ENCODE data around the gene ALG1. TPM values are rescaled to one million over a fixed set of nuclear protein-coding genes. Genes with fewer than 3 reads are reported as not detected.
"Not testable (repeated sequence)": the region's sequence is repeated elsewhere in the genome, so short reads cannot be mapped to it uniquely, and the experiment has no call there.

The ALG1 gene
- total RNA-seq, 2 donors from 2014 or later: 15.0 to 16.7 TPM

DNA sequence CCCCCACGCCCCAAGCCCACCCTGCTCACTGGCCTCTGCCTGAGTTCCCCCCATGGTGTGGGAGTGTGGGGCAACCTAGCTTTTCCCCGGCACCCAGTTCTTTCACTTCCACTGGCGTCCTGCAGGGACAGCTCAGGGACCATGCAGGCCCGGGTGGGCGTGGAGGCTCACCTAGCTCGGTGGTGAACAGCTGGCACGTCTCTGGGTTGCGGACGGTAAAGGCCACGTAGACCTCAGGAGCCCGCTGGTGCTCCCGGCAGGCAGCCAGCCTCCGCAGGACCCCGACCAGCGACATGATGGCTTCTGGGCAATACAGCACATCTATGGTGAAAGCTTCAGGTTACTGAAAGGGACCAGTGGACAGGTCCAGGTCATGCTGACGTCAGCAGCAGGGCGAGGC lies 17.3 kb downstream of the ALG1 start:
- not testable (repeated sequence) for H3K4me3 Mint-ChIP-seq; H3K27me3 Mint-ChIP-seq (ENCODE audit: low read depth); ATAC-seq (replicated peaks in 1 of 2); H3K9me3 Mint-ChIP-seq; H3K36me3 Mint-ChIP-seq (ENCODE audit: insufficient read depth in 2 of 2); H3K27ac Mint-ChIP-seq; DNase-seq
- peaks cover 12% of the 10 kb centered on the region for H3K4me1 Mint-ChIP-seq (ENCODE audit: low read depth)

DNA sequence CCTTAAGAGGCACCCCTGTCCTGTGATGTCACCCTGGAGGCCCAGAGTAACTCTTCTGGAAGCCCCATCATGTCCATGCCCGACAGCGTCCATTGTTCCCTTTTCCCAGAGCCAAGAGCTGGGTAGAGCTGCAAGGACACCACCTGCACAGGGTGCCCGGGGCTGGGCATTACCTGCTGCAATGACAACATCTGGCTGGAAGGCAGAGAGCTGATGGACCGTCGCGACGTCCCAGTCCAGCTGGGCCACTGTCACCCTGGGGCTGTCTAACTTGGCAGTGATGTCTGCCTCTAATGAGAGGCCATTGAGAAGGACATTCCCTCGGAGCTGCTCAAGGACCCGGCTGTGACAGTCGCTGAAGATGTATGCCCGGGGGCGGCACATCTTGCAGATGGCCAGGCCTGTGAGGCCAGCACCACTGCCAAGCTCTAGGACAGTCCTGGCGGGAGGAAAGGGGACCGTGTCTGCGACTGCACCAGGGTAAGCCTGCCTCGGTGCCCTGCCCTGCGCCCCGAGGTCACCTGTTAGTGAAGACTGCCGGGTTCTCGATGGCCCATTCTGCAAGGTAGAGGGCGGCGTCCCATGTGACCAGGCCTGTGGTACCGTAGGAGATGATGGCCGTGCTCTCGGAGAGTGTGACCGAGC lies 18.4 kb downstream of the ALG1 start:
- H3K36me3 Mint-ChIP-seq (ENCODE audit: insufficient read depth in 2 of 2); ATAC-seq (replicated peaks in 1 of 2); H3K4me3 Mint-ChIP-seq; H3K27ac Mint-ChIP-seq; H3K27me3 Mint-ChIP-seq (ENCODE audit: low read depth); DNase-seq; H3K9me3 Mint-ChIP-seq: not testable (repeated sequence)
- peaks cover 14% of the 10 kb centered on the region for H3K4me1 Mint-ChIP-seq (ENCODE audit: low read depth)

DNA sequence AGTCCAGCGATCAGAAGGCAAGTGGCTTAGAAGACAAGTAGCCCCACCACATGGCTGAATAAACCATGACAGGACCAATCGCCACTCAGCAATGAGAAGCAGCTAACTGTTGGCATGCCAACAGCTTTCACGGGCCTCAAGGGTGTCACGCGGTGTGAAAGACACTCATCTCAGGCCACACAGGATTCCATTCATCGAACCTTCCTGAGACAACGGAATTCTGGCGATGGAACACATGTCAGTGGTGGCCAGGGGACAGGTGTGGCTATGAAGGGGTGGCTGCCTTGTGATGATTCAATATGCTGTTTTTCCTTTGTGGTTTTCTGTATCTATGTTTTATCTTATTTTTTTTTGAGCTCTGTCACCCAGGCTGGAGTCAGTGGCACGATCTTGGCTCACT lies 18.9 kb downstream of the ALG1 start:
- H3K27me3 Mint-ChIP-seq (ENCODE audit: low read depth); DNase-seq; H3K4me3 Mint-ChIP-seq; H3K27ac Mint-ChIP-seq; H3K9me3 Mint-ChIP-seq; ATAC-seq (replicated peaks in 1 of 2); H3K36me3 Mint-ChIP-seq (ENCODE audit: insufficient read depth in 2 of 2): not testable (repeated sequence)
- peaks cover 18% of the 10 kb centered on the region for H3K4me1 Mint-ChIP-seq (ENCODE audit: low read depth)

DNA sequence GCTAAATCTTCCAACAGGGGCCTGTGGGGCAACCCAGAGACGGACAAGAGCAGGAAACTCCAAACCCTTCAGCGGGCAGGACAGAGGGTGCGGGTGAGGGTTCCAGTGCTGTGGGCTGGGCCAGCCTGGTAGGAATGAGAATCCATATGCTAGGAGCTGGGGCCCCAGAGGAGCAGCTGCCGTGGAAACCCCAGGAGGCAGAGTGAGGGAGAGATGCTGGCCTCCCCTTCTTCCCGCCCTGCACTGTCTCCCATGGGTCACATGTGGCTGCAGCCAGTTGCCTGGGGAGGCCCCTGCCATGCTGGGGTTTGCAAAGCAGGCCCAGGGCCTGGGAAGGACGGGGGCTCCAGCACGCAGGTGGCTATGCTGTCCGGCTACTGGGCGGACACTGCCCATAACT lies 21.4 kb downstream of the ALG1 start:
- not testable (repeated sequence) for H3K27me3 Mint-ChIP-seq (ENCODE audit: low read depth); H3K9me3 Mint-ChIP-seq; H3K36me3 Mint-ChIP-seq (ENCODE audit: insufficient read depth in 2 of 2); H3K4me3 Mint-ChIP-seq; DNase-seq; ATAC-seq (replicated peaks in 1 of 2); H3K27ac Mint-ChIP-seq
- H3K4me1 Mint-ChIP-seq (ENCODE audit: low read depth): peaks cover 31% of the 10 kb centered on the region

DNA sequence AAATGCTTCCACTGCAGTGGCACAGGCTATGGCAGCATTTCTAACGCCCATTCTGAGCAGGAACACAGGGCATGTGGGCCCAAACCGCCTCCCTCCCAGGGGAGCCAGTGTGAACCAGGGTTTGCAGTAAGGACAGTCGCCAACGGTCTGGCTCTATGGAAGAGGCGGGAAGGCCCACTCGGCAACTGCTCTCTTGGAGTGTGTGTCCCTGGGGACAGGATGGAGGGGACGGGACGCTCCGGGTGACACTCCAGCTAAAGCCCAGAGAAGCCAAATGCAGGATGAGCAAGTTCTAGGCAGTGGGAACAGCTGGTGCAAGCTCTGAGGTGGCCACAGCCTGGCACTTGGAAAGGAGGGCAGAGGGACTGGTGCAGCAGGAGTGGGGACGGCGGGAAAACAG lies 22.1 kb downstream of the ALG1 start:
- not testable (repeated sequence) for H3K9me3 Mint-ChIP-seq; ATAC-seq (replicated peaks in 1 of 2); H3K27me3 Mint-ChIP-seq (ENCODE audit: low read depth); H3K27ac Mint-ChIP-seq; DNase-seq; H3K4me3 Mint-ChIP-seq; H3K36me3 Mint-ChIP-seq (ENCODE audit: insufficient read depth in 2 of 2)
- peaks cover 33% of the 10 kb centered on the region for H3K4me1 Mint-ChIP-seq (ENCODE audit: low read depth)

DNA sequence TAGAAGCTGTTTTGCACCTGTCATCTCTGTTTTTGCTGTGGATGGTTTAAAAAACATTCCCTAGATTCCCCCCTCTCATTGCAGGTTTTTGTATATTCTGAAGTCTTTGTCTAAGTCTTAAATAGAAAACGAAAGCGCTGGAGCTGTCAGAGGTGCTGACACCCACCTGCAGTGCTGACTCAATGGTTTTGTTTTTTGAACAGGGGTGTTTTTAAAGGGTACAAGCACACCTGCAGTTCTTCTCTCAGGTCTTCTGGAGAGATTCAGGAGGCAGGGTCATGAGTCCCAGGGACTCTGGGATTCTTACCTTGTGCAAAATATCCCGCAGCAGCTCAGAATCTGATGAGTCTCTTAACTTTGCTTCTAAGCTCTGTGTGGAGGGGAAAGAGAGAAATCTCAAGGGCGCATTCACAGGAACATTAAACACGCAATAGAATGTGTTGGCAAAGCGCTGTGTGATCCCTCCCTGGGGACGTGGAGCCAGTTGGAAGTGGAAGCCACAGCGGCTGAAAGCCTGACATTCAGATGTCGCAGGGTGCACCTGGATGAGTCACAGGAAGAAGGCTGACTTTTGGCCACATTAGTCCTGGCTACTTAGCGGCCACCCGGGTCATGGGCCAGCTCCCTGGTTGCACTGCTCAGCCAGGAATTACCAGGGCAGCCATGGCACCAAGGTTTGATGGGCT lies 23.6 kb downstream of the ALG1 start:
- DNase-seq: not testable (repeated sequence)

DNA sequence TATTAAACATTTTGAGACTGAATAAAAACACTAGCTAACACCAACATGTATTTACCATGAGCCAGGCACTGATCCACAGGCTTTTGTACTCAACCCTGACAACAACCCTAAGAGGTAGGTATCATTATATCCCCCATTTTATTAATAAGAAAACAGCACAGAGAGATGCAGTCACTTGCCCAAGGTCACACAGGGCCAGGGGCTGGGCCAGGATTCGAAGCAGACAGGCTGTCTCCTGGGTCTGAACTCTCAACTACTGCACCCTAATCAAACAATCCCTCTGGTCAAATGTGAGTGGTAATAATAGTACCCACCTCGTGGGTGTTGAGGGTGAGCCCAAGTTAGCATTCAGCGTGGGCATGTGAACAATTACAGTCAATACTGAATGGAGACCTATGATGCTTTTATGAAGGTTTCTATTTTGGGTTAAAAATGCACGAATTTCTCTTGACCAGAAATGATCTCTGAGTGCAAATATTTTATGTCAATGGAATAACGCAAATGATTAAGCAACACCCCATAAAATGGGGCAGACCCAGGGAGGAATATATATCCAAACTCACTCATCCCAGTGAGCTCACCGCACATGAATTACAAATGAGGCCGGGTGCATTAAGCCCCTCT lies 24.9 kb downstream of the ALG1 start:
- H3K9me3 Mint-ChIP-seq; DNase-seq; ATAC-seq (replicated peaks in 1 of 2); H3K27me3 Mint-ChIP-seq (ENCODE audit: low read depth); H3K36me3 Mint-ChIP-seq (ENCODE audit: insufficient read depth in 2 of 2): not testable (repeated sequence)
- Mint-ChIP-seq H3K4me3 (peak overlapping the region; percentile 91 to 95), H3K4me1 (ENCODE audit: low read depth) (peaks cover 31% of the 10 kb centered on the region), H3K27ac (peak overlapping the region; percentile 85)

More for the DNA sequence above, 23.6 kb downstream of the ALG1 start:
- peaks cover 35% of the 10 kb centered on the region for H3K4me1 Mint-ChIP-seq (ENCODE audit: low read depth)
- H3K27ac Mint-ChIP-seq; H3K27me3 Mint-ChIP-seq (ENCODE audit: low read depth); H3K9me3 Mint-ChIP-seq; H3K4me3 Mint-ChIP-seq; H3K36me3 Mint-ChIP-seq (ENCODE audit: insufficient read depth in 2 of 2); ATAC-seq (replicated peaks in 1 of 2): not testable (repeated sequence)

DNA sequence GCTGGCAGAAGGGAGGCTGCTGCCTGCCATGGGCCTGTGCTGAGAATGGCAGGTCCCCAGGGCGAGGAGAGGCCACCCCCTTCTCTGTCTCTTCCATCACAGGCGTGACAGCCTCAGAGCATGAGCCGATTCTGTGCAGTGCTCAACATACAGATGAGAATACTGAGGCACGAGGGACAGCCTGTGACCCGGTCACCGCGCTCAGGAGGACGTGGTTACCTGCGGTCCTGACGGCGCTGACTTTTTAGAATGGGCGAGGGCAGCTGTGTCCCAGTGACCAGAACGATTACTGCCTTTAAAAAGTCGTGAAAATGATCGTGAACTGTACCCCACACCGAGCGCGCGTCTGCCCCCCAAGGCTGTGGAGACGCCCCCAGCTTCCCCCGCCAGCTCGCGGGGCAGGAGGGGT lies 25.4 kb downstream of the ALG1 start:
- H3K27ac Mint-ChIP-seq: peak overlapping the region; percentile 85
- not testable (repeated sequence) for H3K9me3 Mint-ChIP-seq; ATAC-seq (replicated peaks in 1 of 2); H3K36me3 Mint-ChIP-seq (ENCODE audit: insufficient read depth in 2 of 2); H3K27me3 Mint-ChIP-seq (ENCODE audit: low read depth)
- peaks cover 27% of the 10 kb centered on the region for H3K4me1 Mint-ChIP-seq (ENCODE audit: low read depth)
- peak; percentile 34 to 42 for DNase-seq
- peak overlapping the region; percentile 91 to 95 for H3K4me3 Mint-ChIP-seq

DNA sequence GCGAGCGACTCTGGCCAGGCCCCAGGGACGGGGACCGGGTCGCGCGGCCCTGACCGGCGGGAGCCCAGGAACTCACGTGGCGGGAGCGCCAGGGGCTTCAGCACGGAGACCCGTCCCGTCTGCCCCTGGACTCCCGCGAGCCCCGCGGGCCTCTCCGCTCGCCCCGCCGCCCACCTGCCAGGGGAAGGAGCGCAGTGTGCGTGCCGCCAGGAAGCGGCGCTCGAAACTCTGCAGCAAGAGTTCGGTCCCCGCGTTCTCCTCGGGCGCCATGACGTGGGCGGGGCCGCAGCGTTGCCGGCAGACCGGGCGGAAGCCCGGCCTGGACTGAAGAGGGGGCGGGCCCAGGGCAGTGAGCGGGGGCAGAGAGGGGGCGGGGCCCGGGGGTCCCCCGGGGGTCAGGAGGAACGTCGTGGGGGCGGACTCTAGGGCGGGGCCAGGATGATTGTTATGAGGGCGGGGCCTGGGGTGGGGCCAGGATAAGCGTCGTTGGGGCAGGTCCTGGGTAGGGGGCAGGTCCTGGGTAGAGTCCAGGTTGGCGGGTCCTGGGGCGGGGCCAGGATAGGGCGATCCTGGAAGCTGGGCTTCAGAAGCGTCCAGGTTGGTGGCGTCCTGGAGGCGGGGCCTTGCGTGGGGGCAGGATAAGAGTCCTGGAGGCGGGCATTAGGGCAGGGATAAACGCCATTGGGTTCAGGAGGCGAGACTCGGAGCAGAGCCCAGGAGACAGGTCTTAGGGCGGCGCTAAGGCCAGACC lies 26.0 kb downstream of the ALG1 start, which contains the start of gene EEF2KMT:
Gene EEF2KMT (minus strand): TSS at position 326 of the 751 bp plus-strand sequence. CDS start 56 bp downstream, at position 270.
- H3K4me3 Mint-ChIP-seq: peak within 1 kb of the TSS; percentile 91 to 95
- H3K36me3 Mint-ChIP-seq (ENCODE audit: insufficient read depth in 2 of 2); H3K27me3 Mint-ChIP-seq (ENCODE audit: low read depth); H3K9me3 Mint-ChIP-seq: not testable (repeated sequence)
- peak within 1 kb of the TSS; percentile 94 for H3K27ac Mint-ChIP-seq
- DNase-seq (peak; percentile 90 to 92), ATAC-seq (replicated peaks in 1 of 2) (peak; percentile 99)
- H3K4me1 Mint-ChIP-seq (ENCODE audit: low read depth): peaks cover 23% of the 10 kb centered on the region

DNA sequence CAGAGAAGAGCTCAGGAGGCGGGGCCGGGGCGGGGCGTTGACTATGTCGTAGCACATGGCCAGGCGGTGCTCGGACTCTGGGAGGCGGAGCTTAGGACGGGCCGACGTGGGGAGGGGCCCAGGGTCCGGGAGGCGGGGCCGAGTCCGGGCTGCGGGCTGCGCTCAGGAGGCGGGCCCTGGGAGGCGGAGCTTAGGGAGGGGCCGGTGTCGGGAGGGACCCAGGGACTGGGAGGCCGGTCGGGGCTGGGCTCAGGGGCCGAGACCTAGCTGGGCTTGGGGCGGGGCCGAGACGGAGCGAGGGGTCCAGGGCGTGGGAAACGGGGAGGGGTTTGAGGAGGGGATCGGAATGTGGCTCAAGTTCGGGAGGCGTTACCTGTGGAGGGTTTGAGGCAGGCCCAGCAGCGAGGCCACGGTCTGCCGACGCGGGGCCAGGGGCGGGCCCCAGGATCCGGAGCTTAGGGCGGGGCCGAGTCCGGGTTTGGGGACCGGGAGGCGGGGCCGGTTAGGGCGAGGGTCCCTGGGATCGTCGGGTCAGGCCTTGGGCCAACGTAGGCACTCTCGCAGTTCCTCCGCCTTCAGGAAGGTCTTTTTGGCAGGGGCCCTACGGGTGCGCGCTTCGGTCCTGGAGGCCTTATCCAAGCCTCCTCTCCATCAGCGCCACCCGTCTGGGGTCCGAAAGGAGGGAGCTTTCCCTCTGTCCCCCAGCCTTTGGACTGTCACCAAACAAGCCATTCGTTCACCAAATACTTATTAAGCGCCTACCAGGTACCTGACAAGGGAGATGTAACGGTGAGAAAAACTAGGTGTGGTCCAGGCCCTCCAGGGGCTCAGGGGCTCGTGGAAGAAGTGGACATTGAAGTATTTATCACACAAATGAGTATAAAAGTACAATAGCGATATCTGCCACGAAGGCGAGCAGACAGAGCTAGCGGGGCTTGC lies 26.8 kb downstream of the ALG1 start:
- not testable (repeated sequence) for H3K36me3 Mint-ChIP-seq (ENCODE audit: insufficient read depth in 2 of 2); H3K27me3 Mint-ChIP-seq (ENCODE audit: low read depth); H3K9me3 Mint-ChIP-seq
- DNase-seq: peak; percentile 97 to 98
- Mint-ChIP-seq H3K4me1 (ENCODE audit: low read depth) (peaks cover 23% of the 10 kb centered on the region), H3K27ac (peak overlapping the region; percentile 94), H3K4me3 (peak overlapping the region; percentile 91 to 95)
- ATAC-seq (replicated peaks in 1 of 2): peak in 1 of 2 donors; percentile 74

DNA sequence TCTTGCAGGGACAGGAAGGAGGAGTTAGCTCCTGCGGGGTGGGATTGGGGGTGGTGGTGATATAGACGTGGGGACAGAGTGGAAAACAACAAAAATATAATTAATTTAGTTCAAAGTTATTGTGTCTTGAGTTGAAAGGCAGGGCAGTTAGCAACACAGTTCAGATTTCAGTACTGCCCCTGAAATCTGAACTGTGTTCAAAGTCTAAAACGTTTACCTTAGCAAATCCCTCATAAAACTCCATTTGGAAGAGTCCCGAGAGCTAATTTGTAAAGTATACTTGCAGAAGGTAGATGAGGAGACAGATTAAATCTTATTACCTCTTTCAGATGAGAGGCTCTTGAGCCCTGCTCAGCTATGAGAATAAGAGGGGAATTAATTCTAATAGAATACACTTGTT lies 27.5 kb downstream of the ALG1 start:
- Mint-ChIP-seq H3K4me3 (peak overlapping the region; percentile 87 to 91), H3K4me1 (ENCODE audit: low read depth) (peaks cover 23% of the 10 kb centered on the region)
- H3K36me3 Mint-ChIP-seq (ENCODE audit: insufficient read depth in 2 of 2); DNase-seq; H3K9me3 Mint-ChIP-seq; ATAC-seq (replicated peaks in 1 of 2); H3K27me3 Mint-ChIP-seq (ENCODE audit: low read depth); H3K27ac Mint-ChIP-seq: not testable (repeated sequence)

DNA sequence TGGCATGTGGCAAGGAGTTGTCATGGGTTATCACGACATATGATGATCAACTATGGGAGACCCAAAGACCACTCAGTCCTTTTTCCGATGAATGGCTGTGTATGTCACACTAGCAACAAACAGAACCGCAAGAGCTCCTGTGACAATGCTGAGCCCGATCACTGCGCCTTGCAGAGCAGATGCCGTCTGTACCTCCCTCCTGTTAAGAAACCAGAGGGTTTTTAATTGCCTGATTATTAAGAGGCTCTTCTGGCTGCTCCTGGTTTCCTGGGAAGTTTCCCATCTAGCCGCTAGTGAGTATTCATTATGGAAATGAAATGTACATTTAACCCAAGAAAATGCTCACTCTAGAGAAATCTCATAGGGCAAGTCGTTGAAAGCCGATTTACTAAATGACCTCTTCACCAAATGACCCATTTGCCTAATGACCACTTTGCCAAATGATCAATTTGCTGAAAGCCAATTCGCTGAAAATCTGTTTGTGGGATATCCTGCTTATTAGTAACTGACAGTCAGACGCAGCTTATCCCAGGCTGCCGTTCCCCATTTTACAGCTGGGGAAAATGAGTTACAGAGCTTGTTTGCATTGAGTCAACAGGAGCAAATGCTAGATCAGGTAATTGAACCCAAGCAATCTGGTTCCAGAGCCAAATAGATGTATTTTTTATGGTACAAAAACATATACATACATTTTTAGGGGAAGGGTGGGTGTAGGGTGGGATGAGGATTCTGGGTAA lies 31.8 kb downstream of the ALG1 start:
- DNase-seq; H3K4me3 Mint-ChIP-seq; H3K27ac Mint-ChIP-seq; H3K36me3 Mint-ChIP-seq (ENCODE audit: insufficient read depth in 2 of 2); H3K4me1 Mint-ChIP-seq (ENCODE audit: low read depth); H3K9me3 Mint-ChIP-seq; ATAC-seq (replicated peaks in 1 of 2); H3K27me3 Mint-ChIP-seq (ENCODE audit: low read depth): not testable (repeated sequence)
